ENCODE data around the gene ODF2L.

Gene ODF2L

GRCh38 chr1:86395751-86396497, at the start of gene ODF2L (continued):
- TF ChIP-seq ZNF157 (tag by site-specific recombination; IDR thresholded peaks at IDR 0.05) (no peak), OSR2 (tag by site-specific recombination; IDR thresholded peaks at IDR 0.05) (no peak), ZNF266 (tag by site-specific recombination; IDR thresholded peaks at IDR 0.05; ENCODE audit: low read depth) (no peak), ZNF654 (tag by site-specific recombination; IDR thresholded peaks at IDR 0.05; ENCODE audit: low read depth) (no peak), REST (tag by site-specific recombination; IDR thresholded peaks at IDR 0.05) (no peak), RBAK (tag by site-specific recombination; IDR thresholded peaks at IDR 0.05) (no peak), ZNF623 (tag by site-specific recombination; IDR thresholded peaks at IDR 0.05) (no peak), YY1 (tag by site-specific recombination; IDR thresholded peaks at IDR 0.05) (peak; percentile 44; the same call in 1 of the 2 replicates), HOXD13 (CRISPR knock-in tag; IDR thresholded peaks at IDR 0.05; ENCODE audit: borderline replicate concordance) (no peak), ZEB2 (tag by site-specific recombination; IDR thresholded peaks at IDR 0.05) (no peak; the same call in 1 of the 2 replicates), ZNF664 (tag by site-specific recombination; IDR thresholded peaks at IDR 0.05) (no peak), ZNF585B (tag by site-specific recombination; IDR thresholded peaks at IDR 0.05) (no peak), ZNF660 (tag by site-specific recombination; IDR thresholded peaks at IDR 0.05) (no peak), INSM2 (tag by site-specific recombination; IDR thresholded peaks at IDR 0.05) (0 out of 2 replicates have a peak, but pooled peaks have one; percentile 33), ZNF394 (tag by site-specific recombination; IDR thresholded peaks at IDR 0.05; ENCODE audit: borderline replicate concordance) (no peak), ZBTB6 (tag by site-specific recombination; IDR thresholded peaks at IDR 0.05) (no peak), ZNF362 (tag by site-specific recombination; IDR thresholded peaks at IDR 0.05) (peak; percentile 98), TRIM28 (IDR thresholded peaks at IDR 0.05; ENCODE audit: borderline replicate concordance, low read length) (no peak), PRDM10 (tag by site-specific recombination; IDR thresholded peaks at IDR 0.05) (peak; percentile 55)
- TF ChIP-seq, protein P1, sequence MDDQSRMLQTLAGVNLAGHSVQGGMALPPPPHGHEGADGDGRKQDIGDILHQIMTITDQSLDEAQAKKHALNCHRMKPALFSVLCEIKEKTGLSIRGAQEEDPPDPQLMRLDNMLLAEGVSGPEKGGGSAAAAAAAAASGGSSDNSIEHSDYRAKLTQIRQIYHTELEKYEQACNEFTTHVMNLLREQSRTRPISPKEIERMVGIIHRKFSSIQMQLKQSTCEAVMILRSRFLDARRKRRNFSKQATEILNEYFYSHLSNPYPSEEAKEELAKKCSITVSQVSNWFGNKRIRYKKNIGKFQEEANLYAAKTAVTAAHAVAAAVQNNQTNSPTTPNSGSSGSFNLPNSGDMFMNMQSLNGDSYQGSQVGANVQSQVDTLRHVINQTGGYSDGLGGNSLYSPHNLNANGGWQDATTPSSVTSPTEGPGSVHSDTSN (CRISPR knock-in tag; IDR thresholded peaks at IDR 0.05) = no peak
- TF ChIP-seq, protein P2, sequence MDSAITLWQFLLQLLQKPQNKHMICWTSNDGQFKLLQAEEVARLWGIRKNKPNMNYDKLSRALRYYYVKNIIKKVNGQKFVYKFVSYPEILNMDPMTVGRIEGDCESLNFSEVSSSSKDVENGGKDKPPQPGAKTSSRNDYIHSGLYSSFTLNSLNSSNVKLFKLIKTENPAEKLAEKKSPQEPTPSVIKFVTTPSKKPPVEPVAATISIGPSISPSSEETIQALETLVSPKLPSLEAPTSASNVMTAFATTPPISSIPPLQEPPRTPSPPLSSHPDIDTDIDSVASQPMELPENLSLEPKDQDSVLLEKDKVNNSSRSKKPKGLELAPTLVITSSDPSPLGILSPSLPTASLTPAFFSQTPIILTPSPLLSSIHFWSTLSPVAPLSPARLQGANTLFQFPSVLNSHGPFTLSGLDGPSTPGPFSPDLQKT (IDR thresholded peaks at IDR 0.05; ENCODE audit: borderline replicate concordance, low read depth, low read length) = no peak
